H1 (cell line): ENCODE measurements around the gene ART5. TPM values are rescaled to one million over a fixed set of nuclear protein-coding genes. Genes with fewer than 3 reads are reported as not detected.

Experiments
- CTCF ChIA-PET: fragments of 300-600 bp; sonication (Branson Sonifier 250); formaldehyde crosslinking; loops from one replicate; lab custom pipeline; 2021; ENCODE audit not compliant: partially characterized antibody; lab: Charles Lee
- POLR2A ChIA-PET: fragments of 300-600 bp; sonication (Branson Sonifier 250); formaldehyde crosslinking; loops from one replicate; lab custom pipeline; 2021; ENCODE audit warnings: inconsistent platforms; ENCODE audit not compliant: partially characterized antibody; lab: Charles Lee
- DNase-seq, 2 experiments: peaks; one replicate each; pipeline versions ENCODE4 v3.0.0 to v3.0.0-alpha.2; 2010 to 2022; ENCODE audit warnings: low spot score in 2 of 2, low read depth in 1 of 2, mixed read lengths in 1 of 2
- FAIRE-seq: peaks from 2 replicates; lab custom pipeline; 2011; peaks lifted over from hg19 to GRCh38; lab: Jason Lieb, UNC
- H2AFZ ChIP-seq: 2 replicates; pipeline ENCODE4 v1.8.1; 2012; ENCODE audit warnings: low read length, inconsistent platforms
- H2AK5ac ChIP-seq: 2 replicates; pipeline ENCODE4 v1.6.1; 2013; ENCODE audit warnings: low read depth, low read length
- H2BK120ac ChIP-seq: replicated peaks from 2 replicates; pipeline ENCODE3; 2013; ENCODE audit warnings: low read depth, low read length, inconsistent platforms
- H2BK12ac ChIP-seq: 2 replicates; pipeline ENCODE4 v1.6.1; 2013; ENCODE audit warnings: low read depth, low read length
- H2BK15ac ChIP-seq: 2 replicates; pipeline ENCODE4 v1.6.1; 2013; ENCODE audit warnings: low read length
- H2BK20ac ChIP-seq: 2 replicates; pipeline ENCODE4 v1.6.1; 2013; ENCODE audit warnings: low read length
- H2BK5ac ChIP-seq: 2 replicates; pipeline ENCODE4 v1.6.1; 2013; ENCODE audit warnings: low read depth, low read length
- H3K14ac ChIP-seq: 2 replicates; pipeline ENCODE4 v1.6.1; 2013; ENCODE audit warnings: inconsistent platforms; ENCODE audit not compliant: insufficient read length
- H3K18ac ChIP-seq: 2 replicates; pipeline ENCODE4 v1.6.1; 2013; ENCODE audit warnings: low read length; ENCODE audit errors: extremely low read depth
- H3K23ac ChIP-seq: 2 replicates; pipeline ENCODE4 v1.6.1; 2013; ENCODE audit warnings: inconsistent platforms; ENCODE audit not compliant: insufficient read length
- H3K23me2 ChIP-seq: 2 replicates; pipeline ENCODE4 v1.6.1; 2013; ENCODE audit warnings: low read depth, low read length
- H3K27ac ChIP-seq: 2 replicates; pipeline ENCODE4 v1.6.1; 2011; ENCODE audit warnings: low read depth, low read length, inconsistent platforms
- H3K27me3 ChIP-seq, 4 experiments: replicated peaks in 1 of 4; 1 replicate in 1 of 4; 2 replicates in 3 of 4; pipeline versions ENCODE4 v1.6.1 to v1.8.1; 2011 to 2013; ENCODE audit warnings: low read length in 3 of 4, mild to moderate bottlenecking in 3 of 4, inconsistent platforms in 2 of 4, mixed read lengths in 2 of 4, moderate library complexity in 1 of 4; ENCODE audit not compliant: control insufficient read depth in 3 of 4, insufficient read depth in 3 of 4; ENCODE audit errors: extremely low read depth in 1 of 4
- H3K36me3 ChIP-seq, 4 experiments: 2 replicates each; pipeline versions ENCODE4 v1.6.1 to v1.8.1; 2011 to 2013; ENCODE audit warnings: mild to moderate bottlenecking in 4 of 4, low read length in 3 of 4, moderate library complexity in 2 of 4, control low read depth in 1 of 4, inconsistent platforms in 1 of 4; ENCODE audit not compliant: insufficient read depth in 4 of 4, control insufficient read depth in 2 of 4
- H3K4ac ChIP-seq: replicated peaks from 2 replicates; pipeline ENCODE3; 2013; ENCODE audit warnings: low read length, low read depth, mixed read lengths, inconsistent platforms; ENCODE audit not compliant: insufficient read length
- H3K4me1 ChIP-seq, 4 experiments: replicated peaks in 1 of 4; 1 replicate in 1 of 4; 2 replicates in 3 of 4; pipeline versions ENCODE4 v1.6.1 to v1.8.1; 2011 to 2013; ENCODE audit warnings: low read length in 3 of 4, inconsistent platforms in 2 of 4, mixed read lengths in 1 of 4; ENCODE audit not compliant: insufficient read depth in 4 of 4, control insufficient read depth in 3 of 4
- H3K4me2 ChIP-seq, 2 experiments: 2 replicates each; pipeline versions ENCODE4 v1.6.1 to v1.8.1; 2011 to 2013; ENCODE audit warnings: low read depth in 2 of 2, low read length in 2 of 2, control low read depth in 1 of 2, inconsistent platforms in 1 of 2, mild to moderate bottlenecking in 1 of 2; ENCODE audit not compliant: insufficient read depth in 1 of 2
- H3K4me3 ChIP-seq, 4 experiments: fragments of 200-600, 300-600 bp in 1 of 4; sonication (generic), shearing (Covaris generic), sonication (Bioruptor Twin) in 1 of 4; 2 replicates each; pipeline versions ENCODE4 v1.5.1 to v1.8.1; 2011 to 2016; ENCODE audit warnings: low read length in 4 of 4, low read depth in 3 of 4, control low read depth in 2 of 4, inconsistent platforms in 2 of 4, mild to moderate bottlenecking in 2 of 4, mixed read lengths in 1 of 4, moderate library complexity in 1 of 4; ENCODE audit not compliant: insufficient read depth in 2 of 4; ENCODE audit errors: extremely low read depth in 1 of 4
- H3K56ac ChIP-seq: replicated peaks from 2 replicates; pipeline ENCODE3; 2013; ENCODE audit warnings: low read depth, mild to moderate bottlenecking, mixed read lengths, low read length, inconsistent platforms; ENCODE audit not compliant: insufficient read length
- H3K79me1 ChIP-seq: 2 replicates; pipeline ENCODE4 v1.6.1; 2013; ENCODE audit warnings: low read depth, low read length, control low read depth
- H3K79me2 ChIP-seq, 2 experiments: 2 replicates each; pipeline versions ENCODE4 v1.6.1 to v1.8.1; 2012 to 2013; ENCODE audit warnings: low read length in 2 of 2, mild to moderate bottlenecking in 2 of 2, inconsistent platforms in 1 of 2; ENCODE audit not compliant: insufficient read depth in 2 of 2, control insufficient read depth in 1 of 2
- H3K9ac ChIP-seq, 4 experiments: replicated peaks in 1 of 4; 1 replicate in 1 of 4; 2 replicates in 3 of 4; pipeline versions ENCODE4 v1.6.1 to v1.8.1; 2011 to 2013; ENCODE audit warnings: low read depth in 3 of 4, low read length in 3 of 4, control low read depth in 2 of 4, mild to moderate bottlenecking in 2 of 4, moderate library complexity in 2 of 4, inconsistent platforms in 1 of 4; ENCODE audit errors: extremely low read depth in 1 of 4
- H3K9me3 ChIP-seq, 2 experiments: 2 replicates each; pipeline versions ENCODE4 v1.6.1 to v1.8.1; 2012 to 2013; ENCODE audit warnings: mild to moderate bottlenecking in 2 of 2, moderate library complexity in 2 of 2, control low read depth in 1 of 2, inconsistent platforms in 1 of 2, low read depth in 1 of 2, low read length in 1 of 2, mixed read lengths in 1 of 2; ENCODE audit not compliant: insufficient read depth in 2 of 2
- H4K20me1 ChIP-seq, 2 experiments: replicated peaks in 1 of 2; 2 replicates each; pipeline versions ENCODE3 to v1.8.1; 2011 to 2013; ENCODE audit warnings: inconsistent platforms in 2 of 2, low read length in 2 of 2, mild to moderate bottlenecking in 1 of 2; ENCODE audit not compliant: insufficient read depth in 2 of 2, control insufficient read depth in 1 of 2
- H4K5ac ChIP-seq: 2 replicates; pipeline ENCODE4 v1.6.1; 2013; ENCODE audit warnings: low read length, low read depth, mixed read lengths, inconsistent platforms; ENCODE audit not compliant: insufficient read length
- H4K8ac ChIP-seq: 2 replicates; pipeline ENCODE4 v1.8.0; 2013; ENCODE audit warnings: mild to moderate bottlenecking, moderate library complexity, low read length, inconsistent platforms; ENCODE audit not compliant: insufficient read depth; ENCODE audit errors: extremely low read depth
- H4K91ac ChIP-seq: replicated peaks from 2 replicates; pipeline ENCODE3; 2013; ENCODE audit warnings: low read length, mixed read lengths, inconsistent platforms; ENCODE audit not compliant: insufficient read length
- BCL11A ChIP-seq, 2 experiments: IDR thresholded peaks; one replicate each; pipeline ENCODE4 v1.6.1; 2011; ENCODE audit warnings: low read depth in 2 of 2, low read length in 2 of 2, mild to moderate bottlenecking in 2 of 2
- CHD1 ChIP-seq: IDR thresholded peaks from 2 replicates; pipeline ENCODE4 v1.6.1; 2012; ENCODE audit warnings: low read depth, low read length, improper control_type of control experiment
- KDM5A ChIP-seq: fragments of 200-600 bp; IDR thresholded peaks from 2 replicates; pipeline ENCODE4 v1.7.1; 2012; ENCODE audit warnings: mild to moderate bottlenecking, low read length, inconsistent platforms, mixed read lengths
- POLR2A ChIP-seq, 2 experiments: IDR thresholded peaks; 1 replicate in 1 of 2; 2 replicates in 1 of 2; pipeline ENCODE4 v1.6.1; 2011; ENCODE audit warnings: low read depth in 2 of 2, low read length in 2 of 2, mild to moderate bottlenecking in 2 of 2; ENCODE audit errors: control extremely low read depth in 1 of 2
- POLR2AphosphoS5 ChIP-seq: IDR thresholded peaks from 2 replicates; pipeline ENCODE4 v1.6.1; 2011; ENCODE audit warnings: low read depth, low read length
- RAD21 ChIP-seq, 2 experiments: IDR thresholded peaks in 1 of 2; conservative IDR thresholded peaks in 1 of 2; 2 replicates each; pipeline ENCODE4 v1.6.1; 2011; ENCODE audit warnings: low read depth in 2 of 2, low read length in 2 of 2, improper control_type of control experiment in 1 of 2, inconsistent platforms in 1 of 2, mild to moderate bottlenecking in 1 of 2, moderate library complexity in 1 of 2
- RBBP5 ChIP-seq: IDR thresholded peaks from 2 replicates; pipeline ENCODE4 v1.7.1; 2012; ENCODE audit warnings: low read depth, mild to moderate bottlenecking, inconsistent platforms, low read length, moderate library complexity, borderline replicate concordance
- RNF2 ChIP-seq: fragments of 200-900, 300-1000 bp; sonication (generic); IDR thresholded peaks from 2 replicates; pipeline ENCODE4 v1.7.1; 2016; ENCODE audit warnings: borderline replicate concordance, low read depth, mild to moderate bottlenecking, antibody characterized with exemption, low read length; ENCODE audit not compliant: poor library complexity, severe bottlenecking; ENCODE audit errors: missing control alignments
- RXRA ChIP-seq: IDR thresholded peaks from 2 replicates; pipeline ENCODE4 v1.6.1; 2011; ENCODE audit warnings: low read depth, mild to moderate bottlenecking, low read length, moderate library complexity; ENCODE audit not compliant: insufficient read depth
- TEAD4 ChIP-seq: IDR thresholded peaks from 2 replicates; pipeline ENCODE4 v1.6.1; 2012; ENCODE audit warnings: low read depth, low read length, inconsistent platforms, mixed read lengths
- WGBS, 2 experiments: shearing (Covaris generic) in 1 of 2; methylation state at CpG; one replicate each; pipeline versions ENCODE4 v1.1.6 to v1.1.7; 2013 to 2015; ENCODE audit warnings: low lambda C conversion rate in 2 of 2, mixed read lengths in 2 of 2, inconsistent platforms in 1 of 2, low coverage in 1 of 2, missing lambda C conversion rate in 1 of 2; ENCODE audit not compliant: insufficient replicate concordance in 2 of 2, insufficient coverage in 1 of 2, insufficient read length in 1 of 2; ENCODE audit errors: extremely low coverage in 1 of 2, missing lambda C conversion rate in 1 of 2; 5-methylcytosine and 5-hydroxymethylcytosine counted together
- polyA plus RNA-seq, 7 experiments: library from polyadenylated mRNA; depleted of rRNA in 3 of 7; stranded (reverse) in 5 of 7; unstranded in 2 of 7; fragments of >200 nt in 5 of 7; fragments of 200-250 nt in 2 of 7; gene quantifications; 1 replicate in 5 of 7; 2 replicates in 1 of 7; 4 replicates in 1 of 7; pipeline versions ENCODE4 v1.2.1 to v1.2.3, GENCODE V29; 2011 to 2013; ENCODE audit warnings: missing spikeins in 2 of 7, mixed read lengths in 2 of 7
- total RNA-seq: library from RNA; stranded (reverse); fragmentation: NEBNext Ultra II Directional; extraction: Animal tissue kit (Norgen Biotek cat#: 25700); gene quantifications from 2 replicates; pipeline ENCODE4 v1.2.1, GENCODE V29; 2021
- TF ChIP-seq, protein P1 (sequence below), 3 experiments: IDR thresholded peaks; 1 replicate in 2 of 3; 2 replicates in 1 of 3; pipeline versions ENCODE4 v1.5.1 to v1.6.1; 2011; ENCODE audit warnings: low read length in 3 of 3, mild to moderate bottlenecking in 3 of 3, inconsistent platforms in 2 of 3, low read depth in 1 of 3, moderate library complexity in 1 of 3; ENCODE audit not compliant: insufficient read depth in 1 of 3; ENCODE audit errors: control extremely low read depth in 1 of 3

The ART5 gene
- total and polyA plus RNA-seq, 2 of the 8 experiments (the other 6 are each of a cell fraction or from before 2014, with no cell fraction given): 6.0 to 7.5 TPM

DNA sequence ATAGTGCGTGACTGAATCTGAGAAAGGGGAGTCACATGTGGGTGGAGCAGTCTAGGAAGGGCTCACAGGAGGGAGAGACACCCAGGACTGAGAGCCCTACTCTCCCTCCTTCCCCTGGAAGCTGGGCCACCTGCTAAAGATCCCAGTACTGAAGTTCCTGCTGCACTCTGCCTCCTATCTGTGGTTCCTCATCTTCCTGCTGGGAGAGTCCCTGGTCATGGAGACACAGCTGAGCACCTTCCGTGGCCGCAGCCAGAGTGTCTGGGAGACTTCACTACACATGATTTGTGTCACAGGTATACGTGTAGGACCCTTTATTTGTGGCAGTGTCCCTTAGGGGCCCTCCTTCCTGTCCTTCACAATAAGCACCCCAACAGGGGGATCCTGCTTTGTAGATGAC, 19.3 kb downstream of the ART5 start:
- no peaks in the 10 kb centered on the region for H3K79me1 ChIP-seq
- H3K36me3 ChIP-seq: no peaks in the 10 kb centered on the region
- H3K18ac ChIP-seq: no peak overlapping the region
- H3K23me2 ChIP-seq: no peaks in the 10 kb centered on the region
- H4K20me1 ChIP-seq: no peaks in the 10 kb centered on the region
- no peak overlapping the region for H3K56ac ChIP-seq
- DNase-seq: no peak
- H3K27ac ChIP-seq: no peak overlapping the region
- no peak for FAIRE-seq
- H3K4me2 ChIP-seq: no peak overlapping the region
- H3K79me2 ChIP-seq: no peaks in the 10 kb centered on the region
- CTCF ChIA-PET: interaction anchor here (7.0 kb wide), 1 partner anchor 13 kb away, joined by 33 read pairs; no protein-coding TSS in a partner anchor
- H4K8ac ChIP-seq: no peak overlapping the region
- no peaks in the 10 kb centered on the region for H3K27me3 ChIP-seq
- H3K9me3 ChIP-seq: no peaks in the 10 kb centered on the region
- H2BK20ac ChIP-seq: no peak overlapping the region
- no peak overlapping the region for H3K4ac ChIP-seq
- H3K4me3 ChIP-seq: no peak overlapping the region
- no peak overlapping the region for H2BK15ac ChIP-seq
- no peak overlapping the region for H2AFZ ChIP-seq
- POLR2A ChIA-PET: no interaction called here
- WGBS, 2 experiments: 71% methylated on average over 4 of the region's 4 CpGs; no CpG with 5 or more reads in 1 of the 2 experiments
- no peak overlapping the region for H4K91ac ChIP-seq
- H2AK5ac ChIP-seq: no peak overlapping the region
- peaks cover 0 to 2% (median 0%) of the 10 kb centered on the region in 4 experiments; a peak in 2 of 7 replicates for H3K4me1 ChIP-seq
- no peak overlapping the region for H2BK120ac ChIP-seq
- H3K14ac ChIP-seq: no peak overlapping the region
- H4K5ac ChIP-seq: no peak overlapping the region
- no peak overlapping the region for H3K9ac ChIP-seq
- no peak overlapping the region for H2BK5ac ChIP-seq
- H3K23ac ChIP-seq: no peak overlapping the region
- H2BK12ac ChIP-seq: no peak overlapping the region
- TF ChIP-seq RNF2: no peak
- TF ChIP-seq TEAD4: no peak
- no peak for TF ChIP-seq POLR2A (IDR thresholded peaks at IDR 0.05; ENCODE audit: control extremely low read depth in 1 of 2, low read depth in 2 of 2, low read length in 2 of 2)
- TF ChIP-seq POLR2AphosphoS5: no peak
- TF ChIP-seq, protein P1, sequence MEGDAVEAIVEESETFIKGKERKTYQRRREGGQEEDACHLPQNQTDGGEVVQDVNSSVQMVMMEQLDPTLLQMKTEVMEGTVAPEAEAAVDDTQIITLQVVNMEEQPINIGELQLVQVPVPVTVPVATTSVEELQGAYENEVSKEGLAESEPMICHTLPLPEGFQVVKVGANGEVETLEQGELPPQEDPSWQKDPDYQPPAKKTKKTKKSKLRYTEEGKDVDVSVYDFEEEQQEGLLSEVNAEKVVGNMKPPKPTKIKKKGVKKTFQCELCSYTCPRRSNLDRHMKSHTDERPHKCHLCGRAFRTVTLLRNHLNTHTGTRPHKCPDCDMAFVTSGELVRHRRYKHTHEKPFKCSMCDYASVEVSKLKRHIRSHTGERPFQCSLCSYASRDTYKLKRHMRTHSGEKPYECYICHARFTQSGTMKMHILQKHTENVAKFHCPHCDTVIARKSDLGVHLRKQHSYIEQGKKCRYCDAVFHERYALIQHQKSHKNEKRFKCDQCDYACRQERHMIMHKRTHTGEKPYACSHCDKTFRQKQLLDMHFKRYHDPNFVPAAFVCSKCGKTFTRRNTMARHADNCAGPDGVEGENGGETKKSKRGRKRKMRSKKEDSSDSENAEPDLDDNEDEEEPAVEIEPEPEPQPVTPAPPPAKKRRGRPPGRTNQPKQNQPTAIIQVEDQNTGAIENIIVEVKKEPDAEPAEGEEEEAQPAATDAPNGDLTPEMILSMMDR (IDR thresholded peaks at IDR 0.05; ENCODE audit: control extremely low read depth in 1 of 3, insufficient read depth in 1 of 3, low read depth in 1 of 3, low read length in 3 of 3): no peak
- no peak for TF ChIP-seq CHD1
- no peak for TF ChIP-seq RAD21 (IDR thresholded peaks at IDR 0.05 in 1 of 2, conservative IDR thresholded peaks at IDR 0.05 in 1 of 2; ENCODE audit: low read depth in 2 of 2, low read length in 2 of 2)
- no peak for TF ChIP-seq KDM5A
- TF ChIP-seq BCL11A (IDR thresholded peaks at IDR 0.05; ENCODE audit: low read depth in 2 of 2, low read length in 2 of 2): no peak
- TF ChIP-seq RBBP5: no peak
- no peak for TF ChIP-seq RXRA
